DMS53 treated with DMSO at 0.1 percent for 48 hours (cell line): Measurements from ENCODE around the gene ARHGAP26.

Experiments used
- DNase-seq: peaks from one replicate; lab custom pipeline; 2025; ENCODE audit not compliant: unreplicated experiment; lab: John Stamatoyannopoulos, UW

ARHGAP26 gene

GRCh38 chr5:142810081-142810480 lies 39.9 kb downstream of the ARHGAP26 start:
- no peak for DNase-seq

- no peak for DNase-seq
Observed at GRCh38 chr5:142810743-142811290, 40.6 kb downstream of the ARHGAP26 start.

- DNase-seq, result no peak
Observed at GRCh38 chr5:142811866-142812557, 41.8 kb downstream of the ARHGAP26 start.

GRCh38 chr5:142813220-142813619 lies 43.0 kb downstream of the ARHGAP26 start:
- DNase-seq, result no peak

GRCh38 chr5:142814122-142814521 lies 43.9 kb downstream of the ARHGAP26 start:
- DNase-seq, result no peak

GRCh38 chr5:142815469-142815868 lies 45.3 kb downstream of the ARHGAP26 start:
- DNase-seq, result no peak

- DNase-seq, result no peak
Observed at GRCh38 chr5:142816531-142817430, 46.6 kb downstream of the ARHGAP26 start.

GRCh38 chr5:142817949-142818431 lies 47.8 kb downstream of the ARHGAP26 start:
- no peak for DNase-seq

- DNase-seq, result no peak
Observed at GRCh38 chr5:142819292-142819691, 49.1 kb downstream of the ARHGAP26 start.

- DNase-seq, result no peak
Observed at GRCh38 chr5:142819825-142820224, 49.6 kb downstream of the ARHGAP26 start.

- no peak for DNase-seq
Observed at GRCh38 chr5:142820447-142820846, 50.3 kb downstream of the ARHGAP26 start.

GRCh38 chr5:142821034-142821732 lies 51.0 kb downstream of the ARHGAP26 start:
- DNase-seq, result no peak

- peak; percentile 13 for DNase-seq
Observed at GRCh38 chr5:142821733-142822487, 51.7 kb downstream of the ARHGAP26 start.

GRCh38 chr5:142823126-142823525 lies 52.9 kb downstream of the ARHGAP26 start:
- DNase-seq, result no peak

GRCh38 chr5:142823806-142824205 lies 53.6 kb downstream of the ARHGAP26 start:
- DNase-seq, result no peak

GRCh38 chr5:142824391-142824790 lies 54.2 kb downstream of the ARHGAP26 start:
- DNase-seq, result no peak

- DNase-seq, result no peak
Observed at GRCh38 chr5:142825378-142826089, 55.4 kb downstream of the ARHGAP26 start.

- DNase-seq, result no peak
Observed at GRCh38 chr5:142826093-142826492, 55.9 kb downstream of the ARHGAP26 start.

GRCh38 chr5:142826741-142827492 lies 56.7 kb downstream of the ARHGAP26 start:
- no peak for DNase-seq
